ENCODE measurements around the gene PRSS50.

Gene PRSS50

DNA sequence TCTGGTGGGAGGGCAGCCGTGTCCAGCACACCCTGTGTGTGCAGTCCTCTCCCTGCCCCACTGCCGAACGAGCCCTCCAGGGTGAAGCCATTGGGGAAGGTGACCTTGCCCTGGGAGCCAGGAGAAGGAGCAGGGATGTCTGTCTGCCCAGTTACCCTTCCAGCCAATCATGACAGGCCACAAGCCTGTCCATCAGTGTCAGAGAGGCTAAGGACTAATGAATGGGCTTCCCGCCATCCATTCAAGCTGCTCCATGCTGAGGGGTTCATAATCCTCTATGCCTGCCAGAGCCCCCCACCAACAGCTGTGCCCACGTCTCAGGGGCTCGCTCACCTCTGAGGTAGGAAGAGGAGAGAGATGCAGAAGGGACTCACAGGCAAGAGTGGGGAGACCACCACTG is 39.4 kb downstream of the PRSS50 start:
- no peak for FAIRE-seq
- TF ChIP-seq, protein P1, sequence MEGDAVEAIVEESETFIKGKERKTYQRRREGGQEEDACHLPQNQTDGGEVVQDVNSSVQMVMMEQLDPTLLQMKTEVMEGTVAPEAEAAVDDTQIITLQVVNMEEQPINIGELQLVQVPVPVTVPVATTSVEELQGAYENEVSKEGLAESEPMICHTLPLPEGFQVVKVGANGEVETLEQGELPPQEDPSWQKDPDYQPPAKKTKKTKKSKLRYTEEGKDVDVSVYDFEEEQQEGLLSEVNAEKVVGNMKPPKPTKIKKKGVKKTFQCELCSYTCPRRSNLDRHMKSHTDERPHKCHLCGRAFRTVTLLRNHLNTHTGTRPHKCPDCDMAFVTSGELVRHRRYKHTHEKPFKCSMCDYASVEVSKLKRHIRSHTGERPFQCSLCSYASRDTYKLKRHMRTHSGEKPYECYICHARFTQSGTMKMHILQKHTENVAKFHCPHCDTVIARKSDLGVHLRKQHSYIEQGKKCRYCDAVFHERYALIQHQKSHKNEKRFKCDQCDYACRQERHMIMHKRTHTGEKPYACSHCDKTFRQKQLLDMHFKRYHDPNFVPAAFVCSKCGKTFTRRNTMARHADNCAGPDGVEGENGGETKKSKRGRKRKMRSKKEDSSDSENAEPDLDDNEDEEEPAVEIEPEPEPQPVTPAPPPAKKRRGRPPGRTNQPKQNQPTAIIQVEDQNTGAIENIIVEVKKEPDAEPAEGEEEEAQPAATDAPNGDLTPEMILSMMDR (IDR thresholded peaks at IDR 0.05; ENCODE audit: insufficient read depth, missing control alignments): no peak
- DNase-seq (ENCODE audit: insufficient read length, low spot score): no peak

- DNase-seq (ENCODE audit: insufficient read length, low spot score) (no peak), FAIRE-seq (no peak)
- TF ChIP-seq, protein P1 (IDR thresholded peaks at IDR 0.05; ENCODE audit: insufficient read depth, missing control alignments): no peak
These were observed 40.3 kb downstream of the PRSS50 start for GRCh38 chr3:46677411-46677726.

DNA sequence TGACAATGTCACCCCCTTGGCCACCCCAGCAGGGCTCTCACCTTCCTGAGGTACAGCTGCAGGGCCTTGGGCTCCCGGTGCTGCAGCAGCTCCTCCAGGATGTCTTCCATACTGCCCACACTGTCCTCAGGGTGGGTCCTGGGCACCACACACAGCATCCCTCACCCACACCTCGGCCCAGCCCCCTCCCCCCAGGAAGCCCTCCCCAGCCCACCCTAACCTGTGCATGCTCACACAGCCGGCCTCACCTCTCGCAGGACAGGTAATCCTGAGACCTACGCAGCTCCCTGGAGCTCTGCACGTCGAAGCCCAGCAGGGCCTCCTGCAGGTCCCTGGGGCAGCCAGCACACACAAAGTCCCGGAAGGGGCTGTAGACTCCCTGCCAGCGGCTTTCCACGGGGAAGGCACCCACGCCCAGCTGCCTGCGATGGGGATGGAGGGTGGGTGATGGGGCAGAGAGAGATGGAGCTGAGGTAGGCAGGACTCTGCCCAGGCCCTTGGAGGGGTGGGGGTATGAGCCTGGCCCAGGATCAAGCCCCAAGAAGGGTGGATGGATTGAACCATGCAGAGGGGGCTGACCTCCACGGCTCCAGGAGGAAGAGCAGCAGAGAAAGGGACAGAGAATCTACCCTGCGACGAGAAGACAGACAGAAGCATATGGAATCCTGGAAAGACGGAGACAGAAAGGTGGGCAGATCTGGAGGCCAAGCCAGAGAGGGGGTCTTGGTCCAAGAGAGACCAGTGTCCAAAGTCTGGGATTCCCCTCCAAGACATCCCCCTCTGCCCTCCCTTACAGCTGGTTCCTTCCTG is 40.9 kb downstream of the PRSS50 start:
- no peak for DNase-seq (ENCODE audit: insufficient read length, low spot score)
- TF ChIP-seq, protein P1 (IDR thresholded peaks at IDR 0.05; ENCODE audit: insufficient read depth, missing control alignments): no peak
- FAIRE-seq: no peak

DNA sequence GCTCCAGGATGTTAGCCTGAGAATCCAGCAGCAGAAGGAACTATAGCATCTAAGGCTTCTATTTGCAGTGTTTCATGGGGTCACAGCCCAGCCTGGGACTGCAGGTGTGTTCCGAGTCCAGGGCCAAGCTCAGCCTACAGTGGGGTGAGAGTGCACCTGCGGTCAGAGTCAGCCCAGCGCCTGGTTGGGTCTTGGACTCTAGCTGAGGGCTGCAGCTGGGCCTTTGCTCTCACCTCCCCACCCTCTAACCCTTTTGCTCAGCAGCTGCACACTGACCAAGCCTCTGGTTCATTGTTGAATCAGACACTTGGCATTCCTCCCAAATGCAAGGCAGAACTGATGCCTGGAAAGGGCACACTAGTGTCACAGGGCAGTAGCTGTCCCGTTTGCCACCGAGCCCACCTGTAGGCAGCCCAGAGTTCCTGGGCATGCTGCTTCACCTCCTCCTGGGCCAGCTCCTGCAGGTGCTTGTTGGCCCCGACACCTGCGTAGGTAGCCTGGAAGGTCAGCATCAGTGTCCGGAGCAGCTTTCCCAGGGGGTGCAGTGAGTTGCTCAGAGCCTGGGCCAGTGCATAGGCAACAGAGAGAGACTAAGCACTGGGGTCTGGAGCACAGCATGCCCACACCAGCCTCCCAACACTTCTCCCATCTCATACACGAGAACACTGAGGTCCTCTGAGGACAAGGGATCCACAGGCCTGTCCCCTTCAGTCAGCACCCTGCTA is 41.7 kb downstream of the PRSS50 start:
- DNase-seq (ENCODE audit: insufficient read length, low spot score) (no peak), FAIRE-seq (no peak)
- TF ChIP-seq, protein P1 (IDR thresholded peaks at IDR 0.05; ENCODE audit: insufficient read depth, missing control alignments): no peak

GRCh38 chr3:46675426-46675825 is 42.2 kb downstream of the PRSS50 start:
- TF ChIP-seq, protein P1 (IDR thresholded peaks at IDR 0.05; ENCODE audit: insufficient read depth, missing control alignments): no peak
- DNase-seq (ENCODE audit: insufficient read length, low spot score) (no peak), FAIRE-seq (no peak)

- no peak for FAIRE-seq
- TF ChIP-seq, protein P1 (IDR thresholded peaks at IDR 0.05; ENCODE audit: insufficient read depth, missing control alignments): no peak
- no peak for DNase-seq (ENCODE audit: insufficient read length, low spot score)
These were observed 43.4 kb downstream of the PRSS50 start for GRCh38 chr3:46674031-46674845.
